GM18526 (cell line): ENCODE measurements around the gene LIME1.

Experiments
- POLR2A ChIP-seq: IDR thresholded peaks from 3 replicates; pipeline ENCODE4 v1.6.1; 2011; ENCODE audit not compliant: insufficient read length; ENCODE audit errors: extremely low read depth

LIME1 gene

GRCh38 chr20:63701329-63702035, 35.0 kb upstream of the LIME1 start:
- no peak for TF ChIP-seq POLR2A

- TF ChIP-seq POLR2A: no peak
These were observed 34.3 kb upstream of the LIME1 start for GRCh38 chr20:63702036-63702665.

- no peak for TF ChIP-seq POLR2A
These were observed 33.6 kb upstream of the LIME1 start for GRCh38 chr20:63702751-63703470.

- no peak for TF ChIP-seq POLR2A
These were observed 32.9 kb upstream of the LIME1 start for GRCh38 chr20:63703471-63703975.

GRCh38 chr20:63703976-63704748, 32.3 kb upstream of the LIME1 start:
- TF ChIP-seq POLR2A: no peak

- no peak for TF ChIP-seq POLR2A
These were observed 31.7 kb upstream of the LIME1 start for GRCh38 chr20:63704749-63705117.

GRCh38 chr20:63705232-63706026, 31.0 kb upstream of the LIME1 start:
- TF ChIP-seq POLR2A: no peak

- TF ChIP-seq POLR2A: no peak
These were observed 30.3 kb upstream of the LIME1 start for GRCh38 chr20:63706027-63706695.

GRCh38 chr20:63706852-63707557, 29.5 kb upstream of the LIME1 start:
- TF ChIP-seq POLR2A: no peak

GRCh38 chr20:63707558-63708300, 28.7 kb upstream of the LIME1 start, which contains the start of the genes ARFRP1 and ZGPAT:
Gene ARFRP1 (minus strand): TSS chr20:63707976. CDS start chr20:63707091, 885 bp downstream.
Gene ZGPAT (plus strand): TSS chr20:63708039. CDS start chr20:63708581, 542 bp downstream.
- TF ChIP-seq POLR2A: peak; percentile 62

- no peak for TF ChIP-seq POLR2A
These were observed 27.9 kb upstream of the LIME1 start for GRCh38 chr20:63708301-63709148.

GRCh38 chr20:63709149-63709527, 27.3 kb upstream of the LIME1 start:
- no peak for TF ChIP-seq POLR2A
